Liver (tissue), 9 donors: ENCODE measurements around the gene HMGA1. TPM values are rescaled to one million over a fixed set of nuclear protein-coding genes. Genes with fewer than 3 reads are reported as not detected.

Experiments
- DNase-seq: peaks from one replicate; pipeline ENCODE4 v3.0.0-alpha.2; 2017; ENCODE audit warnings: low spot score
- H3K27ac ChIP-seq, 2 donors: one replicate each; pipeline ENCODE4 v1.7.0; 2013; ENCODE audit warnings: inconsistent platforms in 2 of 2, low read length in 2 of 2, control low read depth in 1 of 2, low read depth in 1 of 2, mild to moderate bottlenecking in 1 of 2
- H3K27me3 ChIP-seq, 4 donors: one replicate each; pipeline versions ENCODE4 v1.6.1 to v1.7.0; 2013; ENCODE audit warnings: low read length in 3 of 4, inconsistent platforms in 1 of 4, mild to moderate bottlenecking in 1 of 4, moderate library complexity in 1 of 4; ENCODE audit not compliant: control insufficient read depth in 4 of 4, insufficient read depth in 4 of 4
- H3K36me3 ChIP-seq, 4 donors: one replicate each; pipeline versions ENCODE4 v1.6.1 to v1.7.0; 2013; ENCODE audit warnings: low read length in 3 of 4, mild to moderate bottlenecking in 3 of 4, low read depth in 1 of 4, moderate library complexity in 1 of 4; ENCODE audit not compliant: control insufficient read depth in 4 of 4, insufficient read depth in 3 of 4
- H3K4me1 ChIP-seq, 4 donors: one replicate each; pipeline versions ENCODE4 v1.6.1 to v1.7.0; 2013; ENCODE audit warnings: low read length in 3 of 4, mild to moderate bottlenecking in 3 of 4, moderate library complexity in 1 of 4; ENCODE audit not compliant: control insufficient read depth in 4 of 4, insufficient read depth in 4 of 4
- H3K4me3 ChIP-seq, 3 donors: one replicate each; pipeline versions ENCODE4 v1.6.1 to v1.7.0; 2013; ENCODE audit warnings: low read length in 3 of 3, control low read depth in 1 of 3, low read depth in 1 of 3, mild to moderate bottlenecking in 1 of 3
- H3K9ac ChIP-seq, 2 donors: one replicate each; pipeline ENCODE4 v1.7.0; 2013; ENCODE audit warnings: low read length in 2 of 2, mild to moderate bottlenecking in 2 of 2, moderate library complexity in 2 of 2, control low read depth in 1 of 2, low read depth in 1 of 2
- H3K9me3 ChIP-seq, 4 donors: one replicate each; pipeline versions ENCODE4 v1.6.1 to v1.7.0; 2013; ENCODE audit warnings: low read length in 3 of 4; ENCODE audit not compliant: control insufficient read depth in 4 of 4
- EGR1 ChIP-seq, 2 donors: IDR thresholded peaks; 2 replicates each; pipeline ENCODE4 v1.6.1; 2016 to 2018; ENCODE audit warnings: antibody characterized with exemption in 2 of 2, low read depth in 2 of 2
- FOXA1 ChIP-seq: IDR thresholded peaks from 2 replicates; pipeline ENCODE4 v1.6.1; 2016; ENCODE audit warnings: antibody characterized with exemption
- FOXA2 ChIP-seq: IDR thresholded peaks from 2 replicates; pipeline ENCODE4 v1.6.1; 2016; ENCODE audit warnings: antibody characterized with exemption
- GABPA ChIP-seq, 2 donors: IDR thresholded peaks in 1 of 2; conservative IDR thresholded peaks in 1 of 2; 2 replicates each; pipeline ENCODE4 v1.6.1; 2016; ENCODE audit warnings: antibody characterized with exemption in 2 of 2, mild to moderate bottlenecking in 1 of 2, moderate library complexity in 1 of 2
- HNF4A ChIP-seq, 2 donors: conservative IDR thresholded peaks; 2 replicates each; pipeline ENCODE4 v1.6.1; 2016; ENCODE audit warnings: antibody characterized with exemption in 2 of 2, mild to moderate bottlenecking in 2 of 2
- HNF4G ChIP-seq: IDR thresholded peaks from 2 replicates; pipeline ENCODE4 v1.6.1; 2016; ENCODE audit warnings: antibody characterized with exemption
- JUND ChIP-seq, 2 donors: IDR thresholded peaks; 2 replicates each; pipeline ENCODE4 v1.6.1; 2016; ENCODE audit warnings: antibody characterized with exemption in 2 of 2
- NR2F2 ChIP-seq: IDR thresholded peaks from 2 replicates; pipeline ENCODE4 v1.6.1; 2016; ENCODE audit warnings: antibody characterized with exemption
- RAD21 ChIP-seq, 2 donors: IDR thresholded peaks; 2 replicates each; pipeline ENCODE4 v1.6.1; 2016; ENCODE audit warnings: antibody characterized with exemption in 2 of 2, mild to moderate bottlenecking in 2 of 2
- RXRA ChIP-seq, 2 donors: IDR thresholded peaks; 2 replicates each; pipeline ENCODE4 v1.6.1; 2017 to 2018; ENCODE audit warnings: antibody characterized with exemption in 2 of 2, mild to moderate bottlenecking in 1 of 2
- SP1 ChIP-seq: IDR thresholded peaks from 2 replicates; pipeline ENCODE4 v1.6.1; 2018; ENCODE audit warnings: antibody characterized with exemption, mild to moderate bottlenecking
- TAF1 ChIP-seq: conservative IDR thresholded peaks from 2 replicates; pipeline ENCODE4 v1.6.1; 2016; ENCODE audit warnings: antibody characterized with exemption, mild to moderate bottlenecking
- YY1 ChIP-seq: IDR thresholded peaks from 2 replicates; pipeline ENCODE4 v1.6.1; 2016; ENCODE audit warnings: antibody characterized with exemption, mild to moderate bottlenecking
- WGBS: extraction: QIAGEN DNeasy Blood & Tissue Kit; methylation state at CpG from one replicate; pipeline ENCODE4 v1.1.7; 2013; 5-methylcytosine and 5-hydroxymethylcytosine counted together
- polyA plus RNA-seq, 2 donors: library from polyadenylated mRNA; stranded (reverse) in 1 of 2; unstranded in 1 of 2; fragments of 200-250 nt in 1 of 2; fragments of >200 nt in 1 of 2; fragmentation: Nextera tagmentation in 1 of 2; extraction: Ambion mirVana in 1 of 2; gene quantifications; one replicate each; pipeline versions ENCODE4 v1.2.1 to v1.2.3, GENCODE V29; 2013 to 2015
- total RNA-seq, 2 donors: library from RNA; depleted of rRNA; stranded (reverse); fragments of >200 nt; gene quantifications; one replicate each; pipeline ENCODE4 v1.2.3, GENCODE V29; 2014
- TF ChIP-seq, protein P1 (sequence below): fragments of 150-350 bp; IDR thresholded peaks from 2 replicates; pipeline ENCODE4 v1.5.1; 2017; ENCODE audit warnings: improper control_type of control experiment, low read depth, low read length; ENCODE audit not compliant: missing input control
- TF ChIP-seq, protein P2 (sequence below): IDR thresholded peaks from 2 replicates; pipeline ENCODE4 v1.6.1; 2016; ENCODE audit warnings: antibody characterized with exemption
- TF ChIP-seq, protein P3 (sequence below): IDR thresholded peaks from 2 replicates; pipeline ENCODE4 v1.6.1; 2016; ENCODE audit warnings: antibody characterized with exemption, mild to moderate bottlenecking
- TF ChIP-seq, protein P4 (sequence below): IDR thresholded peaks from 2 replicates; pipeline ENCODE4 v1.6.1; 2016; ENCODE audit warnings: antibody characterized with exemption
- donor health status: healthy.
- donor health status: healthy.
- donor health status: healthy.
- donor health status: healthy.
- donor health status: healthy.

The HMGA1 gene
- total and polyA plus RNA-seq, 4 donors, result 4.2 to 118 (median 8.5) TPM

DNA sequence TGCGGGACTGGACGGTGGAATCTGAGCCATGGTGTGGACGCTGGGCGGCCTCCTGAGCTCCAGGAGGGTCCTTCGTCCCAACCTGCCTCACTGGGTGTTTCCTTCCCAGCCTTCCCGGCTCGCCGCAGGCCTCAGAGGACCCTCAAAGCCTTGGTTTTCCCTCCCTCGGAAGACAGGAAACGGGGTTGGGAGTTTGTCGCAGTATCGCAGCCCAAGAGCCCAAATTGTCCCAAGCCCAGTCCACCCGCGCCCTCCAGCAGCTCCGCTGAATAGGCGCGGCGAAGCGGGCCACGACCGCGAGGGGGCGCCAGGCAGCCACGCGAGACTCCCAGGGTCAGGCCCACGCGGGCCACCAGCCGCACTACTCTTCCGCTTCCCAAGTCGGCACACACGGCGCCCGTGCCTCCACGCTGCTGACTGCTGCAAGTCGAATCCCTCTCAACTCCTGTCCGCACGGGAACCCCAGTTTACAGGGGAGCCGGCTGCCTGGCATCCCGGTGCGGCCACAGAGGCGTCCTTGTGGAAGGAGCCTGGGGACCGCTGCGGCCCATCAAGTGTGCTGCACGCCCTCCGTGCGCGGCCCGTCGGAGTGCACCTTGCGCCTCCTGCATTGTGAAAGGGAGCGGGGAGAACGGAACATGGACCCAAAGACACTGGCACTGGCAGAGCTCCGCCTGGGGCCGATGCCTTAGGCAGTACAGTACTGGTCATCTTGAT is 40.4 kb upstream of the HMGA1 start:
- H3K4me1 ChIP-seq, result peaks cover 2 to 10% (median 6%) of the 10 kb centered on the region in 4 donors
- H3K36me3 ChIP-seq, result no peaks in the 10 kb centered on the region
- peak overlapping the region; percentile 33 to 66 (median 62) for H3K4me3 ChIP-seq
- WGBS, result 5% methylated on average over 54 of the region's 54 CpGs
- H3K9ac ChIP-seq, result peak overlapping the region in 1 of 2 donors; percentile 1
- peak overlapping the region in 1 of 2 donors; percentile 29 for H3K27ac ChIP-seq
- no peaks in the 10 kb centered on the region for H3K9me3 ChIP-seq
- TF ChIP-seq, protein P1, sequence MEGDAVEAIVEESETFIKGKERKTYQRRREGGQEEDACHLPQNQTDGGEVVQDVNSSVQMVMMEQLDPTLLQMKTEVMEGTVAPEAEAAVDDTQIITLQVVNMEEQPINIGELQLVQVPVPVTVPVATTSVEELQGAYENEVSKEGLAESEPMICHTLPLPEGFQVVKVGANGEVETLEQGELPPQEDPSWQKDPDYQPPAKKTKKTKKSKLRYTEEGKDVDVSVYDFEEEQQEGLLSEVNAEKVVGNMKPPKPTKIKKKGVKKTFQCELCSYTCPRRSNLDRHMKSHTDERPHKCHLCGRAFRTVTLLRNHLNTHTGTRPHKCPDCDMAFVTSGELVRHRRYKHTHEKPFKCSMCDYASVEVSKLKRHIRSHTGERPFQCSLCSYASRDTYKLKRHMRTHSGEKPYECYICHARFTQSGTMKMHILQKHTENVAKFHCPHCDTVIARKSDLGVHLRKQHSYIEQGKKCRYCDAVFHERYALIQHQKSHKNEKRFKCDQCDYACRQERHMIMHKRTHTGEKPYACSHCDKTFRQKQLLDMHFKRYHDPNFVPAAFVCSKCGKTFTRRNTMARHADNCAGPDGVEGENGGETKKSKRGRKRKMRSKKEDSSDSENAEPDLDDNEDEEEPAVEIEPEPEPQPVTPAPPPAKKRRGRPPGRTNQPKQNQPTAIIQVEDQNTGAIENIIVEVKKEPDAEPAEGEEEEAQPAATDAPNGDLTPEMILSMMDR, result peak; percentile 92
- TF ChIP-seq RAD21 (IDR thresholded peaks at IDR 0.05) (peak; percentile 92 to 98), HNF4A (conservative IDR thresholded peaks at IDR 0.05) (no peak), FOXA2 (no peak), YY1 (no peak), NR2F2 (no peak), HNF4G (no peak), JUND (IDR thresholded peaks at IDR 0.05) (no peak), FOXA1 (no peak), TAF1 (no peak), RXRA (IDR thresholded peaks at IDR 0.05) (no peak), SP1 (no peak), GABPA (IDR thresholded peaks at IDR 0.05 in 1 of 2, conservative IDR thresholded peaks at IDR 0.05 in 1 of 2) (no peak), EGR1 (IDR thresholded peaks at IDR 0.05; ENCODE audit: low read depth in 2 of 2) (no peak)
- TF ChIP-seq, protein P2, sequence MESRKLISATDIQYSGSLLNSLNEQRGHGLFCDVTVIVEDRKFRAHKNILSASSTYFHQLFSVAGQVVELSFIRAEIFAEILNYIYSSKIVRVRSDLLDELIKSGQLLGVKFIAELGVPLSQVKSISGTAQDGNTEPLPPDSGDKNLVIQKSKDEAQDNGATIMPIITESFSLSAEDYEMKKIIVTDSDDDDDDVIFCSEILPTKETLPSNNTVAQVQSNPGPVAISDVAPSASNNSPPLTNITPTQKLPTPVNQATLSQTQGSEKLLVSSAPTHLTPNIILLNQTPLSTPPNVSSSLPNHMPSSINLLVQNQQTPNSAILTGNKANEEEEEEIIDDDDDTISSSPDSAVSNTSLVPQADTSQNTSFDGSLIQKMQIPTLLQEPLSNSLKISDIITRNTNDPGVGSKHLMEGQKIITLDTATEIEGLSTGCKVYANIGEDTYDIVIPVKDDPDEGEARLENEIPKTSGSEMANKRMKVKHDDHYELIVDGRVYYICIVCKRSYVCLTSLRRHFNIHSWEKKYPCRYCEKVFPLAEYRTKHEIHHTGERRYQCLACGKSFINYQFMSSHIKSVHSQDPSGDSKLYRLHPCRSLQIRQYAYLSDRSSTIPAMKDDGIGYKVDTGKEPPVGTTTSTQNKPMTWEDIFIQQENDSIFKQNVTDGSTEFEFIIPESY, result no peak
- TF ChIP-seq, protein P3, sequence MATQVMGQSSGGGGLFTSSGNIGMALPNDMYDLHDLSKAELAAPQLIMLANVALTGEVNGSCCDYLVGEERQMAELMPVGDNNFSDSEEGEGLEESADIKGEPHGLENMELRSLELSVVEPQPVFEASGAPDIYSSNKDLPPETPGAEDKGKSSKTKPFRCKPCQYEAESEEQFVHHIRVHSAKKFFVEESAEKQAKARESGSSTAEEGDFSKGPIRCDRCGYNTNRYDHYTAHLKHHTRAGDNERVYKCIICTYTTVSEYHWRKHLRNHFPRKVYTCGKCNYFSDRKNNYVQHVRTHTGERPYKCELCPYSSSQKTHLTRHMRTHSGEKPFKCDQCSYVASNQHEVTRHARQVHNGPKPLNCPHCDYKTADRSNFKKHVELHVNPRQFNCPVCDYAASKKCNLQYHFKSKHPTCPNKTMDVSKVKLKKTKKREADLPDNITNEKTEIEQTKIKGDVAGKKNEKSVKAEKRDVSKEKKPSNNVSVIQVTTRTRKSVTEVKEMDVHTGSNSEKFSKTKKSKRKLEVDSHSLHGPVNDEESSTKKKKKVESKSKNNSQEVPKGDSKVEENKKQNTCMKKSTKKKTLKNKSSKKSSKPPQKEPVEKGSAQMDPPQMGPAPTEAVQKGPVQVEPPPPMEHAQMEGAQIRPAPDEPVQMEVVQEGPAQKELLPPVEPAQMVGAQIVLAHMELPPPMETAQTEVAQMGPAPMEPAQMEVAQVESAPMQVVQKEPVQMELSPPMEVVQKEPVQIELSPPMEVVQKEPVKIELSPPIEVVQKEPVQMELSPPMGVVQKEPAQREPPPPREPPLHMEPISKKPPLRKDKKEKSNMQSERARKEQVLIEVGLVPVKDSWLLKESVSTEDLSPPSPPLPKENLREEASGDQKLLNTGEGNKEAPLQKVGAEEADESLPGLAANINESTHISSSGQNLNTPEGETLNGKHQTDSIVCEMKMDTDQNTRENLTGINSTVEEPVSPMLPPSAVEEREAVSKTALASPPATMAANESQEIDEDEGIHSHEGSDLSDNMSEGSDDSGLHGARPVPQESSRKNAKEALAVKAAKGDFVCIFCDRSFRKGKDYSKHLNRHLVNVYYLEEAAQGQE, result no peak
- TF ChIP-seq, protein P4, sequence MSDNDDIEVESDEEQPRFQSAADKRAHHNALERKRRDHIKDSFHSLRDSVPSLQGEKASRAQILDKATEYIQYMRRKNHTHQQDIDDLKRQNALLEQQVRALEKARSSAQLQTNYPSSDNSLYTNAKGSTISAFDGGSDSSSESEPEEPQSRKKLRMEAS, result no peak
- peak; percentile 89 for DNase-seq
- H3K27me3 ChIP-seq, result no peaks in the 10 kb centered on the region
